Measurements from ENCODE around the gene RXRA. TPM values are rescaled to one million over a fixed set of nuclear protein-coding genes. Genes with fewer than 3 reads are reported as not detected.

RXRA gene
- total and polyA plus RNA-seq, 2 of the 13 experiments (the other 11 are each of a cell fraction or from before 2014, with no cell fraction given) = 18.9 to 29.2 TPM

DNA sequence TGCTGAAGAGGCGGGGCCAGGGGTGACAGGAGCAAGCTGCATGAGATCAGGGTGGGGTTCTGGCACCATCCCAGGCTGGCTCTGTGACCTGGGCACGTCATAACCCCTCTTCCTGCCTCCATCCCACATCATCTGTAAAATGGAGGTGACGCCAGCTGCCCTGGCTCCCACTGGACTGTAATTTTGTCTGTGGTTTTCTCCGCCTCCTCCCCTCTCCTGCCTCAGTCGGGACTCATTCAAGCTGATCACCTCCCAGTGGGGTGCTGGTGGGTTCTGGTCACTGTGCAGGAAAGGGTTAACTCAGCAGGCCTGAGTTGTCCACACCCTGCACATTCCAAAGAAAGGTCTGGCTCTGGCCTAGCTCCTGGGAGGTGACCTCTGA, 128.2 kb downstream of the RXRA start:
- WGBS (ENCODE audit: low lambda C conversion rate) = 33% methylated on average over 4 of the region's 5 CpGs
- DNase-seq (ENCODE audit: low spot score) (no peak), ATAC-seq (no peak), FAIRE-seq (no peak)
- no peaks in the 10 kb centered on the region for H3K79me2 ChIP-seq (ENCODE audit: insufficient read depth, low read length)
- H3K4me2 ChIP-seq (ENCODE audit: low read depth, low read length) = no peak overlapping the region
- ChIA-PET CTCF (ENCODE audit: low intra/inter-chr PET ratio, low total read pairs) (no interaction called here), POLR2A (no interaction called here)
- peaks cover under 1% of the 10 kb centered on the region; the same call in 1 of the 2 replicates for H3K9me3 ChIP-seq (ENCODE audit: low read length)
- in situ Hi-C loops (cut with HindIII; ENCODE audit: extremely low pct_ligation_motif_present, low pct_unique_long_range_greater_than_20kb) = loop anchor here (10.0 kb wide), 1 partner anchor 280 kb away; no protein-coding TSS in a partner anchor
- H3K4me3 ChIP-seq (replicated peaks in 1 of 3; ENCODE audit: insufficient read depth in 1 of 3, low read depth in 2 of 3, low read length in 3 of 3) = no peak overlapping the region
- no TSS peak for BruUV-seq (replicated peaks)
- TF ChIP-seq SP140L (CRISPR knock-in tag; IDR thresholded peaks at IDR 0.05; ENCODE audit: borderline replicate concordance) (no peak), ZFP36L1 (CRISPR knock-in tag; IDR thresholded peaks at IDR 0.05) (no peak), ZFX (CRISPR knock-in tag; IDR thresholded peaks at IDR 0.05; ENCODE audit: low read depth) (no peak), TP53 (CRISPR knock-in tag; conservative IDR thresholded peaks at IDR 0.05) (no peak), CENPBD1 (CRISPR knock-in tag; IDR thresholded peaks at IDR 0.05; ENCODE audit: borderline replicate concordance, low read depth) (no peak), HOXA9 (CRISPR knock-in tag; IDR thresholded peaks at IDR 0.05; ENCODE audit: borderline replicate concordance) (no peak), NCOA1 (CRISPR knock-in tag; IDR thresholded peaks at IDR 0.05) (no peak), SAFB2 (CRISPR knock-in tag; IDR thresholded peaks at IDR 0.05; ENCODE audit: borderline replicate concordance, low read depth) (no peak), MTERF4 (CRISPR knock-in tag; IDR thresholded peaks at IDR 0.05) (no peak)
- no peaks in the 10 kb centered on the region for H3K4me1 ChIP-seq (ENCODE audit: insufficient read depth, low read length)
- peaks cover 2 to 40% of the 10 kb centered on the region in 2 experiments; a peak in 4 of 5 replicates for H3K27me3 ChIP-seq (ENCODE audit: control insufficient read depth in 1 of 2, insufficient read depth in 2 of 2, low read length in 2 of 2)
- no peaks in the 10 kb centered on the region for H3K36me3 ChIP-seq (replicated peaks in 1 of 2; ENCODE audit: control insufficient read depth in 1 of 2, insufficient read depth in 2 of 2, low read length in 2 of 2)
- no peak overlapping the region for H3K27ac ChIP-seq (ENCODE audit: extremely low read length, insufficient read depth, low read length)
- no peak overlapping the region for H2AFZ ChIP-seq (ENCODE audit: low read length)
- H3K9ac ChIP-seq (ENCODE audit: insufficient read depth, low read depth, low read length) = no peak overlapping the region
- intact Hi-C loops (cut with micrococcal nuclease; ENCODE audit: unreplicated experiment) = no loop called here
- H4K20me1 ChIP-seq (ENCODE audit: insufficient read depth, low read length) = no peaks in the 10 kb centered on the region
